Left colon (tissue), 2 donors: ENCODE data around the gene TSHZ1. TPM values are rescaled to one million over a fixed set of nuclear protein-coding genes. Genes with fewer than 3 reads are reported as not detected.
"Not testable (repeated sequence)": the region's sequence is repeated elsewhere in the genome, so short reads cannot be mapped to it uniquely, and the experiment has no call there.

ENCODE experiments used
- ATAC-seq: fragments of 200-7000 bp; cut with Tn5 transposase; one replicate; pipeline ENCODE4 v1.9.1; 2020; ENCODE audit warnings: mild to moderate bottlenecking, moderate library complexity
- DNase-seq, 2 donors: peaks; one replicate each; pipeline ENCODE4 v3.0.0-alpha.2; 2020
- intact Hi-C, 2 donors: fragments of 100-400 bp; cut with DNase I in 1 of 2; cut with micrococcal nuclease in 1 of 2; formaldehyde crosslinking; loops; one replicate each; pipeline versions ENCODE4 v1.11.2 to v1.14.0; 2022; cut with DNase I, micrococcal nuclease
- total RNA-seq, 2 donors: library from RNA; stranded (reverse); fragmentation: NEBNext Ultra II Directional; extraction: Animal tissue kit (Norgen Biotek cat#: 25700); gene quantifications; one replicate each; pipeline ENCODE4 v1.2.1, GENCODE V29; 2021
- donor health status: DM: no; HTN: no; CAD: no.
- donor health status: DM: yes; HTN: yes; CAD: no.

Gene TSHZ1
- total RNA-seq, 2 donors from 2014 or later = 24.8 to 34.1 TPM

DNA sequence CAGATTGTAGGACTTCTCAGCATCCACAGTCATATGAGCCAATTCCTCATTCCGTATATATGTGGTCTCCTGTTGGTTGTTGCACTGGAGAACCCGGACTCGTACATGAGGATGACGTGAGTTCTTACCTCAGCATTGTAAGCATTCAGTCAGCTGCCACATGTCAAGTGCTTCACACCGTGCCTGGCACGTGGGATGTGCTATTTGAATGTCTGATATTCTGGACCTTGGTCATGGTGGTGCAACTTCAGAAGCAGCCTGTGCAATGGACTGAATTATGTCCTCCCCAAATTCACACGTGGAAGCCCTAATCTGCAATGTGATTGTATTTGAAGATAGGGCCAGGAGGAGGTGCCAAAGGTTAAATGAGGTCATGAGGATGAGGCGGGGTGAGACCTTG lies 33.7 kb upstream of the TSHZ1 start:
- intact Hi-C loops = no loop called here
- ATAC-seq (no peak), DNase-seq (no peak)

DNA sequence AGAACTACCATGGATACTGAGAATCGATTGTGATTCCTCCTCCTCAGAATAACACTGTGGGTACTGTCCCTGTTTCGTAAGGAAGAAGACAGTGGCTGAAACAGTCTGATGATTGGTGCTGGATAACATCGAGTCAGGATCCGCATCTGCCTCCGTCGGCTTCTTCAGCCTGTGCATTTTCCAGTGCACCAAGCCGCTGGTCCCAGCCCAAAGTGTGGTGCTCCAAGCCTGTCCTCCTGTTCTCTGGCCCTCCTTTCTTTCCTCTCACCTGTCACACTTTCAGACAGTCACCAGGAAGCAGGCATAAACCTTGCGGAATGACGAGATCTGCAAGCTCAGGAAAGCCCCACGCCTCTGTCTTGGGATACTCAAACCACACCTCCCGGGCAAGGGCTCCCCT lies 32.2 kb upstream of the TSHZ1 start:
- intact Hi-C loops = no loop called here
- no peak for ATAC-seq
- DNase-seq = no peak

DNA sequence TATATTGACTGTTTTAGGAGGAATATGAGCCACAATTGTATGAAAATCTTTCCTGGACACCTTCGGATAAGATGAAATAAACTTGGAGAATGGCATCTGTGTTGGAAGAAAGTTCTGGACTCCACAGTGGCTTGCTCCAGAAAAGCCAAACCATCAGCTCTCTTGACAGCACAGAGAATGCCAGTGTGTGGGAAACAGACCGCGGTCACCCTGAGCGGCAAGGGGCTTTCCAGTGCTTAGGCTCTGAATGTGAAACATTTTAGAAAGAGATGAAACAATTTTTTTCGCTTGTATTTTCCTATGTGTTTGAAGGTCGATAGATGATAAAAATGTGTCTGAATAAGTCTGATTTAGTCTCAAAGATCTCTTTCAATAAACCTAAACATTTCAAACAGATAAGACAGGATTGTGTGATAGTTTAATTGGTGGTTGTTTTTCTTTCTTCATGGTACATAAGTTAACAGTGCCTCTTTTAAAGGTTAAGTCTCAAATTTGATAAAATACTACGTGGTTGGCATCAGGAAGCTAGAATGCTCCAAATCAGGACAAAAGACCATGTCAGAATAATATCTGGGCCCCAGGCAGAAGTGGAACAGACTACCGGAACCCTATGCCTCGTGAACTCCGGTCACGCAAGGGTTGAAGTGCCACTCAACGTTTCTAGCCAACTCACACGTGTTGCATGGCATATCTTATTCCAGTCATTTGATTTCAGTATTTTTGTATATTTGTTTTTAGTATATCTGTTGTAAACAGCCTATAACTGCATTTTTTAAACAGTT lies 30.6 kb upstream of the TSHZ1 start:
- intact Hi-C loops = no loop called here
- ATAC-seq (no peak), DNase-seq (no peak)

DNA sequence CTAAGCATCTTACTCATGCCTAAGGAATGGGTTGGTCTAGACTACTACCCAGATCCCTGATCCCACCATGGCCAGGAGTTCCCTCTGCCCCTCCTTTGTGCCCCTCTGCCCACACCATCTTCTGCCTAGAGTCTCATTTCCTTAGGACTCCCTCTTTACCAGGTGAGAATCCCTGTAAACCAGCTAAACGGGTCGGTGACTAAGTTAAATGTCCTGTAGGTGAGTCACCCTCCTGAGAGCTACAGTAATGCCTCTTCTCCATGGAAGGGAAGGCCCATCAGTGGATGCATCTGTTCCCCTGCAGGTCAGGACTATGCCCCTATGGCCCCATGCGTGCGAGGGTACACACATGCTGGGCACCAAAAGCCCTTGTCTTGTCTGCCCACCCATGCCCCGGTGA lies 27.1 kb upstream of the TSHZ1 start:
- no peak for ATAC-seq
- DNase-seq = no peak
- intact Hi-C loops = no loop called here

DNA sequence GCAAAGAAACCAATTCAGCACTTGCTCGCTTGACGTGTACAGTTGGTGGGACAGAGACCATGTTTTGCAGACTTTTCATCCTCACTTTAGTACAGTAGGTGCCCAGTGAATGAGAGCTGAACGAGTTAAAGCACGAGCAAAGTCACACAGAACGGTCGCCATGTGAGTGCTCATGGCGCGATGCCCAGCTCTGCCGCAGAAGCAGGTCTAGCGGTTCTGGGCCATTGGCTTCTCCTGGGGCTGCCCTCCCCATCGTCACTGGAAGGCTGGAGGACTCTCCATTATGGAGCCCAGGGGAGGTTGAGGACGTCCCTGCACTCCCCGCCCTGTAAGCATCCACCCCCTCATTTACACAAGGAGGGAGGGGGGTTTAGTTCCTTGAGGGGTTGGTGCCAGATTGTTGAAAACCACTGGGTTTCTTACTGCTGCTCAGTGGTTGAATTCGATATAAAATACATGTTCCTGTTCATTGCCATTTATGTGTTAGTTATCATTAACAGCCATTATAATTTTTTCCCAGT lies 26.6 kb upstream of the TSHZ1 start:
- intact Hi-C loops = no loop called here
- DNase-seq (no peak), ATAC-seq (no peak)

DNA sequence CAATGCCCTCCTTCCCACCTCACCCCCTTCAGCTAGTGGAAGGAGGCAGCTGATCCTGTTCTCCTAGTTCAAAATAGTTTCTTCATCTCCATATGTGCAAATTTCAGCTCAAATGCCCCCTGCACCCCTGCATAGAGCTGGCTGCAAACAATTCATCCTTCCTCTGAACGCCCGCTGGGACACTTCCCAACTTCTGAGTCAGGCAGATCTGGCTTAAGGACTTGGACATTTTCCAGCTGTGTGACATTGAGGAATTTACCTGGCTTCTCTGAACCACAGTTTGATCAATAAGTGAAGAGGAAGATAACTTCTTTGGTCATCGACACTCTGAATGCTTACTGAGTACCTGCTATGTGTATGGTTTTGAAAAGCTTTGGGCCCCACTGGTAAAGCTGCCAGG lies 25.1 kb upstream of the TSHZ1 start:
- intact Hi-C loops = no loop called here
- no peak for ATAC-seq
- DNase-seq = no peak

DNA sequence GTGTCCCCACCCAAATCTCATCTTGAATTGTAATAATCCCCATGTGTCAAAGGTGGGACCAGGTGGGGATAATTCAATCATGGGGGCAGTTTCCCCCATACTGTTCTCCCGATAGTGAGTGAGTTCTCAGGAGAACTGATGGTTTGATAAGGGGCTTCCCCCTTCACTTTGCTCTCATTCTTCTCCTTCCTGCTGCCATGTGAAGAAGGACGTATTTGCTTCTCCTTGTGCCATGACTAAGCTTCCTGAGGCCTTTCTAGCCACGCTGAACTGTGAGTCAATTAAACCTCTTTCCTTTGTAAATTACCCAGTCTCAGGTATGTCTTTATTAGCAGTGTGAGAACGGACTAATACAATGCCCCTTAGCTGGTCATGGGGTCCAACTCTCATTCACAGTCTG lies 22.9 kb upstream of the TSHZ1 start:
- ATAC-seq, intact Hi-C loops: not testable (repeated sequence)

DNA sequence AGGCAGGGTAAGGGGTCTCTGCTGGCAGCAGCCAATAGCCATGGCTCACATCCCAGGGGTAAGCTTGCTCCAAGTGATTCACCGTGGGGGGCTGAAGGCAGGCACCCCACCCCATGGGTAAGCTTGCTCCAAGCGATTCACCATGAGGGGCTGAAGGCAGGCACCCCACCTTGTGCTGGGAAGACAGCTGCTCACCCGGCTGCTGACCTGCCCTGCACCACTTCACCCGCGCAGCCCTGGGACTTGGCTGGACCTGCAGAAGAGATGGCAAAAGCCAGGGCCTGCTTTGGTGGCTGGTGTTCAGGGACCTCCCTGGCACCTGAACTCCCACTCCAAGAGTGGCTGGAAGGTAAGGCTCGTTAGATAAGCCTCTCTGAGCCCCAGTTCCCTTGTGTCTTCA lies 20.9 kb upstream of the TSHZ1 start:
- no peak for ATAC-seq
- DNase-seq = no peak
- intact Hi-C loops = no loop called here

More for the DNA sequence above, 22.9 kb upstream of the TSHZ1 start:
- not testable (repeated sequence) for DNase-seq

DNA sequence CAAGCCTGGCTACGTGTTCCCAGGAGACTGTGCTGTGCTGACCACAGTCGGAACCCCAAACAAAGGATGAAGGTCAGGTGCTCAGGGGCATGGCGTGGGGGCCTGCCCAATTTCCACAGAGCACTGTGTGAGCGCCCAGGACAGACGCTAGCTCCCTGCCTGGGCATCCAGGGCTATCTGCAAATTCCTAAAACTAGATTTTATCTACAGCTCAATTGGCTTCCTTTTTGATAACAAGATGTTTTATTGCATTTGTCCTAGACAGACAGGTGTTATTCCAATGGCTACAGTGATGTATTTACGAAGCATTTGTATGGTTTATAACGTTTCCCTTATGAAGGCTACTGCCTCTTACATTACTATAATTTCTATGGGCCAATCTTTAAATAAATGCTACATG lies 17.7 kb upstream of the TSHZ1 start:
- DNase-seq (no peak), ATAC-seq (peak; percentile 12)
- intact Hi-C loops = no loop called here

DNA sequence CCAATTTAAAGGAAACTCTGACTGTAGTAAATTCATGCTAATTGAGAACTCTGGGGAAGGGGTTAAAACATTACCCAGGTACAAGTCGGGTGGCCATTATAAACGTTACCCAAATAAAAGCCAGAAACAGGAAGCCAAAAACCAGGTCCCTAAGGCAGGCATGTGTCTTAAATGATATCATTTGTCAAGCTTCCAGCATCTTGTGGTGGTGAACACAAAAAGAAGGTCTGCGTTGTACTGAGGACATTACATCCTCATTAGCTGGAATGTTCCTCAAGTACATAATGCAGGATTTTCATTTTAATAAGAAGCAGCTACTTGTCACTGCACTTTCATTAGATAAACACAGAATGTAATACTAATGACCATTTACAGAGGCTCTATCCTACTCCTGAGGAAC lies 12.6 kb upstream of the TSHZ1 start:
- DNase-seq = no peak
- ATAC-seq = no peak
- intact Hi-C loops = no loop called here

DNA sequence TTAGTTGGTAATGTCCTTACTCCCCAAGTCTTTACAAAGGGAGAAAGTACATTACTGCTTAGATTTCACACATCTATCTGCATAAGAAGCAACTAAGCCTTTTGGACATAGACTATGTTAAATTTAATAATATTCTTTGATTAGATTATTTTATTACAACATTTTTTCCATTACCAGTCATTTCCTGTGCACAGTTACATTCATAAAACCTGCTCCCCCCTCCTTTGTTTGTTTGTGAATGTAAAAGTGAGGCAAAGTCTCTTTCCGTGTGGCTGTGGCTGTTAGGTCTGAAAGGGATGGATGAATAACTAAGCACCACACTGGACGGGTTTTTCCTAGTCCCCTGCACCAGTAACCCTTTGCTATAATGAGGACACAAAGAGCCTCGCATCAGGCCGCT lies 11.3 kb upstream of the TSHZ1 start:
- intact Hi-C loops = no loop called here
- ATAC-seq (no peak), DNase-seq (no peak)

DNA sequence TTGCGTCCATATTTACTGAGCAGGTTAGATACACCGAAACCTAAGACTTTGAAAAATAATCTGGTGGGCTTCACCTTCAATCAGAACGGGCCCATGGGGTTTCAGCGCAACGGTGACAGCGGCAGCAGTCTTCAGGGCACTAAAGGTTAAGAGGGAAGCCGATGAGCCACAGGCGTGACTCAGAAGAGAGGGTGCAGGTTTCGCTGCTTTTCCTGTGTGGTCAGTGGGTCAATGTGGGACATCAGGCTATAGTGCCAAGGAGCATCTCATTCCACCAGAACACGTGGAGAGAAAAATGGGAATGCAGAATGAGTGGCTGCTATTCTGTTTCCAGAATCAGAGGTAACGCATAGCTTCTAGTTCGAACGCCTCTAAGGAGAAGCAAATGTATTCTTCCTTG lies 10.5 kb upstream of the TSHZ1 start:
- no peak for DNase-seq
- intact Hi-C loops = no loop called here
- no peak for ATAC-seq

DNA sequence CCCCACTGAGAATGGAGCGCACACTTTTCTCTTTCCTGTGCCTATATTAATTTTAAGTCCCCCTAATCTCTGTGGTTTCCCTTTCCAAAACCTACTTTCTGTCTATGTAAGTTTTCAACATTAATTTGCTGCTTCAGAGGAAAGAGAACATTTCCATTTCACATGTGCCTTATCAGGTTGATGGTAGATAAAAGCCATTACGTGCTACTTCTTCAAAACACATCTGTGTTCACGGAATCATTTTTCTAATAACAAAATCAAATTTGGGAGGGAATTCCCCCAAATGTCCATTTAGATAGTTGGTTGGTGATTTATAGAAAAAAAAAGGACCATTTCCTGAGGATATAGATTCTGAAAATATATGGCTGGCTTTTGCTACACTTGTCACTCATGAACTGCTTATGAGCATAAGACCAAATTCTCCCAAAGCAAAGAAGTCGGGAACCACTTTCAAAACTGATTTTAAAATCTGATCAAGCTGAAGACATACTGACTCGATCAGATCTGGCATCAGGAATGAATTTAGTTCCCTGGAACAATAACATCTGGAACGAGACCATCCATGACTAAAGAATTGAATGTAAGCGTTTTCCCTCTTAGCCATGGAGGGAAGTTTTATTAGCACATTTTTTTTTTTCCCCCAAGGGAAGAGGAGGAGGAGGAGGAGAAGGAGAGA lies 9.9 kb upstream of the TSHZ1 start:
- ATAC-seq (no peak), DNase-seq (no peak)
- intact Hi-C loops = no loop called here

DNA sequence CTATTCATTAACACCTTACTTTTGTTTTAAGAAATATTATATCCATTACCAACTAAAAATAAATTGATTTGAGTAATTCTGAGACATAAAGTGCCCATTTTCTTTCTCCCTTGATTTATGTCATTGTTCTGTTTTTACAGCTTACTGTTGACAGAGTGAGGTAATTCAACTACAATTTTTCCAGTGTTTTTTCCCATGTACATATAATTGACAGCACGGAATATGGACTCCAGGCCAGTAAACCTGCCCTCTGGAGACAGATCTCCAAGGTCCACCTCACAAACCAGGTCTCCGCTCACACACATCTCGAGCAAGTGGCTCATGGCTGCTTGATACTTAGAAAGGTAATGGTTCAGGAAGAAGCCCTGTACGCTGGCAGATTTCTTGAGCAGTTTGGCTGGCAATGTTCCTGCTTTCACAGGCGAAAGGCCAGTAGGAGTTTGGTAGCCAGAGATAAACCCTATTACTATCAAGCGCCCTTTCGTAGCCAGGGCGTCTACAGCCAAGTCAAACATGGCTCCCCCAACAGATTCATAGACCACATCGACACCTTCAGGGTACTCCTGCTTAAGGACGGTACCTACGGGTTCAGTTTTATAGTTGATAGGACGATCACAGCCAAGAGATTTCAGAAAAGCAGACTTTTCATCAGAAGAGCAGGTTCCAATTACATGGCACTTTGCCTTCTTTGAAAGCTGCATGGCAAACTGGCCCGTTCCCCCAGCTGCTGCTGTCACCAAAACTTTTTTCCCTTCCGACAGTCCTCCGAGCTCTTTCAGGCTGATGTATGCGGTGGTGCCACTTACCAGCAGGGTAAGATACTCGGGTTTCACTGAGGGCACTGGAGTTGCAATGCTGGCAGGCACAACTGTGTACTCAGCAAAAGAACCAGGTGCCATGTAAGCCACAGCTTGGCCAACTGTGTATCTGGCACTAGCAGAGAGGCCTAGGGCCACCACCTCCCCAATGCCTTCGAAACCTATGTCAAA lies 9.0 kb upstream of the TSHZ1 start:
- intact Hi-C loops = no loop called here
- peak; percentile 71 for ATAC-seq
- no peak for DNase-seq

DNA sequence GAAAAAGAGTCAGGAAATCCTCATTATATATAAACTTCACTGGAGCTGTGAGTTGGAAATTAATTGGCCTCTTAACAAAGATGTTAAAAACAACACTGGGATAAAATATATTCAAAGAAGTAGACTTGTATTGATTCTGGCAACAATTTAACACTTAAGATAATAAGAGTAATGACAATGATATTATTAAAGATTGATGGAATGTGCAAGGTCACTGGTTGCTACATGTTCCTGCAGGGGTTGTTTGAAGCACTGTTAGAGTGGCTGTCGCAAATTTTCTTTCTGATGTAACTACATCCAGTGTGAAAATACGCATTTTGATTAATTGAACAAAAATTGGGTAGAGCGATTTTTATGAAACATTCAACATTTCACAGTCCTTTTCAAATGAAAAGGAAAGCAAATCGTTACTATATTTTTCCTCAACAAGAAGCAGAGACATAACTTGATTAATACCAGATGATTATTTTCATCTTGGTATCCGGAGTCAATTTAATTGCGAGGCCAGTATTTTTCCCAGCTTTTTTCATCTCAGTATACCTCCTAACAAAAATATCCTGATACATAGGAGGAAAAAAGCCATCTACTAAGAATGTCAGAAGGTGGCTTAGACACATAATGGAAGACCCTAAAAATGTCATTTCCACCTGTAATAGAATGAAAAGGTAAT lies 7.8 kb upstream of the TSHZ1 start:
- ATAC-seq (no peak), DNase-seq (no peak)
- intact Hi-C loops = no loop called here

DNA sequence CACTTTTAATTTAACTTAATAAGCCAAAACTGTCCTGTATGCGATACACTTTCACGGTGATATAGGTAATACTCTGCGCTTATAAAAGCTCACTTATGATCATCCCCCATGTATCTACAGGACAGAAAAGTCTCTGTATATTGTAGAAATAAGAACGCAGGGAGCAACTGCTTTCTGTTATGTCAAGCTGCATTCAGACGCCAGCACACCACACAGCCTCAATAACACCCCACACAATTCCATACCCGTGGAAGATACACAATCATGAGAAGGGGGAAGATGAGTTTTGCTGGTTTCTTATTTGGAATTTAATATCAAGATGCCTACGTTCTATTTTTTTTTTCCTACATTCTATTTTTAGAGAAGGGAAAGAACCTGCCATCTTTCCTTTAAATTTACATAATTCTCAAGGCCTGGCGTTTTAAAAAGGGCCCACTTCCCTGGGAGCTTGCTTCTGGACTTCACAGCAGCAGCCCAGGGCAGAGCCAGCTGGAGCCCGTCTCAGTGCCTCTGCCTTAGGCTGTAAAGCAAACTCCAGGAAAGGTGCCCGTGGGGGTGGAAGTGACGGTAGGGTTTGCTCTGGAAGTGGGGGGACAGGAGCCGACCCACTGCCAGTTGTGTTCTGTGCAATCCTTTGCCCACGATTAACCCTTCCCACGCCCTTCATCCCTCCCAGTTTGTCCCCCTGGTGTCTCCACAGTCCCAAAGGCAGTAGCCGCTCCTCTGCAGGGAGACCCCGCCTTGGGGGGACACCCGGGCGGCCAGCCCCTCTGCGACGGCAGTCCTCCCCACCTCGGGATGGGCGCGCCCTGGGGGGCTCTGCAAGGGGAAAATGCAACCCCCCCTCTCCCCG lies 7.0 kb upstream of the TSHZ1 start:
- intact Hi-C loops = no loop called here
- ATAC-seq (no peak), DNase-seq (peak in 1 of 2 donors; percentile 31)

DNA sequence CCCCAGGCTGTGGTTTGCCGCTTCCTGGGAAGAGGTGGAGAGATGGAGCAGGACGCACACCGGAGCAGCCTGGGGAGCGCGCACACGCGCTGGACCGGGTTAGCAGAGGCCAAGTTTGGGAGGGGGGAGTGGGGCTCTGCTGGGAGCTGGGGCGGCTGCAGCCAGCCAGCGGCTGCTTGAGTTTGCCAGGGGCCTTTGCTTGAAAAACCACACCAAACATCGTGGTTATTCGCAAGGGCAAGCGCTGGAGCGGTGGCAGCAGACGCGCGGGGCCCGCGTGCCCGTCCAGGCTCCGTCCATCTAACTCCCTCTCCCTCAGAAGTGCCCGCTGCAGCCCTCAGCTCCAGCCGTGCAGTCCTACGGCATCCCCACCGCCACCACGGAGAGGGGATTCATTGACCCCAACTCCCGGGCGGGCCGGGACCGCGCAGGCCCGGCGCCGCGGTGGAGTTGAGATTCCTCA lies 6.3 kb upstream of the TSHZ1 start:
- intact Hi-C loops = no loop called here
- ATAC-seq = peak; percentile 1
- DNase-seq = peak in 1 of 2 donors; percentile 29
